GM18870 (cell line): ENCODE data around the gene RASGRF1.

Experiments
- ATAC-seq: cut with Tn5 transposase; IDR thresholded peaks from one replicate; pipeline ENCODE4 v1.9.1; 2021; ENCODE audit warnings: moderate library complexity; ENCODE audit not compliant: unreplicated experiment

Gene RASGRF1

DNA sequence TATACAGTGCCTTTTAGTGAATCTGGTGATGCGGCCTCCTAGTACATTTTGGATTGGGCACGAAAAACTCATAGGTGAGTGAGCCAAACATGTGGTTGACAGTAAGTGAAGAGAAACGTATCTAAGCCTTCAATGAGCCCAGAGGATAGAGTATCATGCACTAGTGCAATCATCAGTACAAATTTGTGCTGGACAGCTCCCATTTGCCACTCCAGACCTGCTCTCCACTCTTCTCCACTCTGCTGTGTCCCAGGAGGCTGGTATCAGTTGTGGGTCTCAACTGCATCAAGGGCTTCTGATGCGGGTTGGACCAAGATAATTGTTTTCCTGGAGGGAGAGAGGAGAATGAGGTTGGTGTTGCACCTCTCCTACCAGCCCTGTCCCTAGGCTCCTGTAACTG lies 9.1 kb upstream of the RASGRF1 start:
- ATAC-seq: no peak

GRCh38 chr15:79094611-79095021 lies 4.0 kb upstream of the RASGRF1 start:
- no peak for ATAC-seq

- ATAC-seq: no peak
These were observed 2.9 kb upstream of the RASGRF1 start for GRCh38 chr15:79093352-79093935.

GRCh38 chr15:79092382-79092781 lies 1.8 kb upstream of the RASGRF1 start:
- no peak for ATAC-seq

- no peak for ATAC-seq
These were observed 756 bp upstream of the RASGRF1 start for GRCh38 chr15:79091204-79091867.

- ATAC-seq: no peak
These were observed 592 bp downstream of the RASGRF1 start for GRCh38 chr15:79089890-79090486.

- ATAC-seq: no peak
These were observed 1.2 kb downstream of the RASGRF1 start for GRCh38 chr15:79089331-79089889.

- no peak for ATAC-seq
These were observed 2.0 kb downstream of the RASGRF1 start for GRCh38 chr15:79088426-79089205.

DNA sequence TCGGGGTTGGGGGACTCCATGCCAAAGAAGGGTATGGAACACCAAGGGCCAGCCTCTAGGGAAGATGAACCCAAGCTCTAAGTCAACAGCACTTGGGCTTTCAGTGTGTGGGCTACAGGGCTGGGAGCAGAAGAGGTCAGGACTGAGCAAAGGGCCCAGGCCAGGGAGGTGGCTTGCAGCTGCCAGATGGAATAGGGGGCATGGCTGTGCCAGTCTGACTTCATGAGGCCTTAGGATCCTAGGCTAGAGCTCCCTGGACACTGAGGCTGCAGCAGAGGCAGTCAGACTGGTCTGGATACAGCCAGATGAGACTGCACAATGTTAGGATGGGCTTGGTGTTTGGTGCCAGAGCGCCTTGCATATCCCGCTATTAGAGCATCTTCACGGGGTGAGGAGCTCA lies 3.8 kb downstream of the RASGRF1 start:
- no peak for ATAC-seq

- no peak for ATAC-seq
These were observed 6.1 kb downstream of the RASGRF1 start for GRCh38 chr15:79084308-79084968.

DNA sequence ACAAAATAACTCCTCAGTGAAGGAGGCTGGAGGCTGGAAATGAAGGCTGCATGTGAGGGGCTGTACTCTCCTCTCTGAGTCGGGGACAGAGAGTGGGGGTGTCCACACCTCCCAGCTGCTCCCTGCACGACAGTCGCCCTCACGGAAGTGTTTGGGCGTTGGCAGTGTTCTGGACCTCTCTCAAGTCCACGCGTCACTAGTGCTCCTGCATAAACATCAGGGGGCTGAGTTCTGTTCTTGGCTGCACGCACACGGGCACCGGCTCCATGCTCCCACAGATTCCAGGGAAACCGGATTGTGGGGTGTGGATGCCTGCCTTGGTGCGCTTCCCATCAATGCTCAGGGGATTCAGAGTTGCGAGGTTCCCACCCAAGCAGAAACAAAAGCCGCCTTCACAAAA lies 7.4 kb downstream of the RASGRF1 start:
- ATAC-seq: no peak

GRCh38 chr15:79082363-79083070 lies 8.1 kb downstream of the RASGRF1 start:
- ATAC-seq: no peak

- no peak for ATAC-seq
These were observed 11.7 kb downstream of the RASGRF1 start for GRCh38 chr15:79078763-79079410.

- ATAC-seq: no peak
These were observed 12.6 kb downstream of the RASGRF1 start for GRCh38 chr15:79078003-79078402.

GRCh38 chr15:79076661-79077060 lies 13.9 kb downstream of the RASGRF1 start:
- no peak for ATAC-seq

DNA sequence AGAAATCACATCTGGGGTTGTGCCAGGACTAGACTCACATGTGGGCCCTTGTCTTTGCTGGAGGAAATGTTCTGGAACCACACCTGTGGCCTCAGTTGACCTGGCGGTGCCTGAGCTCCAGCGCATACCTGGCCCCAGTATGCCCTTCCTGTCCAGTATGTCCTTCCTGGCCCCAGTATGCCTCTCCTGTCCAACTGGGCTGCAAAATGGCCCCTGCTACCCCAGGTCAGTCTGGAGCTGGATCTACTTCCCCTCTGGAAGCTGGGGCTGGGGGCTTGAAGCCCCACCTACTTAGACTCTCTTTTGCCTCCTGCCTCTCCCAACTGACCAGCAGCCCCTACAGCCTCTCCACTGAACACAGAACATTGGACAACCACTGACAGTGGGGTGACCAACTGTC lies 15.3 kb downstream of the RASGRF1 start:
- no peak for ATAC-seq

DNA sequence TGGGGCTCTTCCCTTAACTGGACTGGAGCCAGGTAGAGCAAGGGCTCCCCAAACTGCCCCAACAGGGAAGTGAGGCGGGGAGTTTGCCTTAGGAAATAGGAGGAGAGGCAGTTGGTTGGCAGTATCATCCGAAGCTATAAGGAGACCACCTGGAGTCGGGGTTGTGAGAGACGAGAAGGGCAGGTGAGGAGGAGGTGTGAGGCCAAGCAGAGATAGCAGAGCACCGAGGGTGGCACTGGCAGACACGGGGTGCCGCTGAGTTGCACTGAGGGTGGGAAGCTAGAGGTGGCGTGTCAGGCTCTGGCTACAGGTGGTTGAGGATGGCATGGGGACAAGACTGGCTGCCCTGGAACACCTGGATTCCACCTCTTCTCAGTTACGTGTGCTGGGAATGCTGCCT lies 17.2 kb downstream of the RASGRF1 start:
- no peak for ATAC-seq

- ATAC-seq: no peak
These were observed 18.7 kb downstream of the RASGRF1 start for GRCh38 chr15:79071901-79072300.

GRCh38 chr15:79068790-79069189 lies 21.8 kb downstream of the RASGRF1 start:
- ATAC-seq: no peak

DNA sequence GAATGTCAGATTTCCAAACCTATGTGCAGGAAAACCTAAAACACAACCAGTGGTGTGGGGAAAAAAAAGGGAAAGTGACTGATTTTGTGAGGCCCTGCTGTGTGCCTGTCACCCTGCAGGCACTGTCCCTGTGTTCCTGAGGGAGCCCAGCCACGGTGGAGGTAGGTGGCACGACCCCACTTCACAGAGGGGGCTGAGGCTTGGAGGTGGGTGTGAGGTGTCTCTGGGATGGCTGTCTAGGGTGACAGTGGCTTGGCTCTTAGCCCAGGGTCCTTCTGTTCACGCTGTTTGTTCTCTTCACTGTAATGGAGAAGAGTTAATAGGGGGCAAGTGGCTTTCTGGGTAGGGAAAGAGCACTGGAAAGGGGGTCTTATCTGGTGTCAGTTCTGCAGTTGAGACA lies 22.6 kb downstream of the RASGRF1 start:
- no peak for ATAC-seq
